Calu3 (cell line): ENCODE measurements around the gene SSPN. TPM values are rescaled to one million over a fixed set of nuclear protein-coding genes. Genes with fewer than 3 reads are reported as not detected.

Experiments
- BruUV-seq: library from RNA; stranded (reverse); fragments of 400-500 nt; replicated peaks from 2 replicates; lab custom pipeline; 2021; lab: Mats Ljungman, UMichigan
- CTCF ChIA-PET: fragments of 300-600 bp; sonication (Branson Sonifier 250); formaldehyde crosslinking; loops from one replicate; lab custom pipeline; 2022; ENCODE audit warnings: antibody characterized with exemption; lab: Charles Lee
- DNase-seq: peaks from one replicate; pipeline ENCODE4 v3.0.0; 2022
- H3K27ac Mint-ChIP-seq: one replicate; pipeline ENCODE4 v1.8.0; 2022; ENCODE audit warnings: mixed read lengths; ENCODE audit not compliant: unreplicated experiment
- H3K27me3 Mint-ChIP-seq: one replicate; pipeline ENCODE4 v1.8.0; 2022; ENCODE audit warnings: mixed read lengths; ENCODE audit not compliant: unreplicated experiment
- H3K36me3 Mint-ChIP-seq: one replicate; pipeline ENCODE4 v1.8.0; 2022; ENCODE audit warnings: mild to moderate bottlenecking, moderate library complexity, mixed read lengths; ENCODE audit not compliant: insufficient read depth, unreplicated experiment
- H3K4me1 Mint-ChIP-seq: one replicate; pipeline ENCODE4 v1.8.0; 2022; ENCODE audit warnings: mild to moderate bottlenecking, low read depth, mixed read lengths; ENCODE audit not compliant: unreplicated experiment
- H3K4me3 Mint-ChIP-seq: one replicate; pipeline ENCODE4 v1.8.0; 2022; ENCODE audit warnings: mild to moderate bottlenecking, low read depth, moderate library complexity, mixed read lengths; ENCODE audit not compliant: unreplicated experiment
- H3K9me3 Mint-ChIP-seq: one replicate; pipeline ENCODE4 v1.8.0; 2022; ENCODE audit warnings: low read depth, mixed read lengths; ENCODE audit not compliant: unreplicated experiment
- CTCF ChIP-seq: fragments of 200-600 bp; IDR thresholded peaks from one replicate; pipeline ENCODE4 v1.8.0; 2022; ENCODE audit warnings: antibody characterized with exemption; ENCODE audit not compliant: unreplicated experiment
- intact Hi-C: fragments of 100-400 bp; cut with micrococcal nuclease; formaldehyde crosslinking; loops from one replicate; pipeline ENCODE4 v1.10.0; 2022; ENCODE audit not compliant: unreplicated experiment
- total RNA-seq: library from RNA; stranded (reverse); gene quantifications from 2 replicates; pipeline ENCODE4 v1.2.3, GENCODE V29; 2022

The SSPN gene
- total RNA-seq, 1 experiment from 2014 or later, result 8.9 TPM

- no peaks in the 10 kb centered on the region for H3K9me3 Mint-ChIP-seq
- CTCF ChIA-PET, result interaction anchor here (0.8 to 1.3 kb wide), 5 partner anchors 10 to 97 kb away, joined by 3 to 4 read pairs (median 3); no protein-coding TSS in a partner anchor
- H3K4me3 Mint-ChIP-seq, result no peak overlapping the region
- H3K27me3 Mint-ChIP-seq, result no peaks in the 10 kb centered on the region
- TF ChIP-seq CTCF, result no peak
- intact Hi-C loops, result no loop called here
- peak overlapping the region; percentile 21 for H3K27ac Mint-ChIP-seq
- H3K4me1 Mint-ChIP-seq, result peaks cover 37% of the 10 kb centered on the region
- peak; percentile 53 for DNase-seq
- no peaks in the 10 kb centered on the region for H3K36me3 Mint-ChIP-seq
- BruUV-seq, result no TSS peak
These were observed 18.1 kb upstream of the SSPN start for GRCh38 chr12:26177283-26177682.

DNA sequence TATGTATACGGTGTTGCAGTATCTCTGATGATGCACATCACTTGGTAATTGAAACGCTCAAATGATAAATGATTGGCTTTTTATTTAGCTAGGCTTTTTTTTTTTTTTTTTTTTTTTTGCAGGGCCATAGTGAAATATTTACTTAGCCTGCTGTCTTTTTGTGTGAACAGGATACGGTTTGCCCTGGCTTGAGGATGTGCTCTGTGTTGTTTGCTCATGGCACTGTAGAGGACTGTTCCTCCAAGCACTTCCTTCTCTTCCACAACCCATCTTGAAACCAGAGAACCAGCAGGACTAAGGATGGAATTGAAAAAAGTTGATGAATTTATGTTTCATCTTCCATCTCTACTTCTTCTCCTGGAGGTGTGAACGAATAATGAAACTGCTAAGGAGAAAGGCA is 15.5 kb upstream of the SSPN start:
- intact Hi-C loops, result no loop called here
- Mint-ChIP-seq H3K4me3 (no peak overlapping the region), H3K36me3 (no peaks in the 10 kb centered on the region), H3K27ac (no peak overlapping the region), H3K9me3 (no peaks in the 10 kb centered on the region), H3K27me3 (no peaks in the 10 kb centered on the region), H3K4me1 (peaks cover 29% of the 10 kb centered on the region)
- CTCF ChIA-PET, result interaction anchor here (0.6 kb wide), 2 partner anchors 1226 to 1816 kb away, joined by 4 to 5 read pairs; no protein-coding TSS in a partner anchor
- no peak for TF ChIP-seq CTCF
- no peak for DNase-seq
- no TSS peak for BruUV-seq

DNA sequence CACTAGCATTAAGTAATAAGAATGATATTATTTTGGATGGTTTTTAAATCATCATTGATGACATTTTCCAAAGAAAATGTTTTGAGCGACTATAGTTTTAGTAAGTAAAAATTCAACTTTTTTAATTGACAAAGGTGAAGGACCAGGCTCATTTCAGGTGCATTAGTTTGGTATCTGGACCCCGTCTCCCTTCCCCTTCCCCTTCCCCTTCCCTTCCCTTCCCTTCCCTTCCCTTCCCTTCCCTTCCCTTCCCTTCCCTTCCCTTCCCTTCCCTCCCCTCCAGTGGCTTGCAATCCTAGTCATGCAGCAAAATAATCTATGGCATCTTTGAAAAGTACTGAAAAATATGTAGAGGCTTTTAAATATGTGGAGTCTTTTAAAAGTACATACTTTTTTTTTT is 13.0 kb upstream of the SSPN start:
- no peak overlapping the region for H3K27ac Mint-ChIP-seq
- DNase-seq, result no peak
- CTCF ChIA-PET, result no interaction called here
- H3K9me3 Mint-ChIP-seq, result no peaks in the 10 kb centered on the region
- TF ChIP-seq CTCF, result no peak
- H3K4me3 Mint-ChIP-seq, result no peak overlapping the region
- no peaks in the 10 kb centered on the region for H3K36me3 Mint-ChIP-seq
- no peaks in the 10 kb centered on the region for H3K27me3 Mint-ChIP-seq
- intact Hi-C loops, result no loop called here
- BruUV-seq, result no TSS peak
- H3K4me1 Mint-ChIP-seq, result peaks cover 43% of the 10 kb centered on the region

GRCh38 chr12:26185532-26186320 is 9.6 kb upstream of the SSPN start:
- peak; percentile 56 for DNase-seq
- Mint-ChIP-seq H3K9me3 (no peaks in the 10 kb centered on the region), H3K36me3 (no peaks in the 10 kb centered on the region), H3K4me1 (peaks cover 38% of the 10 kb centered on the region), H3K27me3 (no peaks in the 10 kb centered on the region), H3K4me3 (no peak overlapping the region), H3K27ac (peak overlapping the region; percentile 53)
- TF ChIP-seq CTCF, result no peak
- intact Hi-C loops, result loop anchor here (2.0 to 5.0 kb wide), 5 partner anchors 33 to 217 kb away; no protein-coding TSS in a partner anchor
- BruUV-seq, result no TSS peak
- CTCF ChIA-PET, result interaction anchor here (0.6 to 1.6 kb wide), 2 partner anchors 10 to 64 kb away, joined by 3 to 4 read pairs; partner anchors contain the start of gene SSPN
